Right lobe of liver (tissue), 4 donors: ENCODE data around the gene EIF4E1B.
A peak's percentile ranks its signal among the peaks of the same experiment; 100 is the strongest.

Experiments used
- POLR2A ChIP-seq: fragments of 450-650 bp; IDR thresholded peaks from one replicate; pipeline ENCODE4 v1.6.1; 2017; ENCODE audit warnings: antibody characterized with exemption, mild to moderate bottlenecking
- TF ChIP-seq, protein P1 (sequence below), 4 donors: fragments of 200-600 bp in 3 of 4; fragments of 450-650 bp in 1 of 4; IDR thresholded peaks; one replicate each; pipeline versions ENCODE4 v1.5.1 to v1.8.0; 2016 to 2022; ENCODE audit warnings: antibody characterized with exemption in 4 of 4, mild to moderate bottlenecking in 2 of 4
- donor health status: DM: no; HTN: no; CAD: no.
- donor health status: DM: no; HTN: no; CAD: no.
- donor health status: DM: no; HTN: yes; CAD: no.

- TF ChIP-seq, protein P1, sequence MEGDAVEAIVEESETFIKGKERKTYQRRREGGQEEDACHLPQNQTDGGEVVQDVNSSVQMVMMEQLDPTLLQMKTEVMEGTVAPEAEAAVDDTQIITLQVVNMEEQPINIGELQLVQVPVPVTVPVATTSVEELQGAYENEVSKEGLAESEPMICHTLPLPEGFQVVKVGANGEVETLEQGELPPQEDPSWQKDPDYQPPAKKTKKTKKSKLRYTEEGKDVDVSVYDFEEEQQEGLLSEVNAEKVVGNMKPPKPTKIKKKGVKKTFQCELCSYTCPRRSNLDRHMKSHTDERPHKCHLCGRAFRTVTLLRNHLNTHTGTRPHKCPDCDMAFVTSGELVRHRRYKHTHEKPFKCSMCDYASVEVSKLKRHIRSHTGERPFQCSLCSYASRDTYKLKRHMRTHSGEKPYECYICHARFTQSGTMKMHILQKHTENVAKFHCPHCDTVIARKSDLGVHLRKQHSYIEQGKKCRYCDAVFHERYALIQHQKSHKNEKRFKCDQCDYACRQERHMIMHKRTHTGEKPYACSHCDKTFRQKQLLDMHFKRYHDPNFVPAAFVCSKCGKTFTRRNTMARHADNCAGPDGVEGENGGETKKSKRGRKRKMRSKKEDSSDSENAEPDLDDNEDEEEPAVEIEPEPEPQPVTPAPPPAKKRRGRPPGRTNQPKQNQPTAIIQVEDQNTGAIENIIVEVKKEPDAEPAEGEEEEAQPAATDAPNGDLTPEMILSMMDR (IDR thresholded peaks at IDR 0.05) = peak in 3 of 4 donors; percentile 12 to 23 (median 22)
- TF ChIP-seq POLR2A = no peak
Measured at GRCh38 chr5:176609724-176610434, 20.6 kb upstream of the EIF4E1B start, which contains the start of gene GPRIN1.
